Measurements from ENCODE around the gene ITPR3. TPM values are rescaled to one million over a fixed set of nuclear protein-coding genes. Genes with fewer than 3 reads are reported as not detected.

The ITPR3 gene
- total and polyA plus RNA-seq, 2 of the 13 experiments (the other 11 are each of a cell fraction or from before 2014, with no cell fraction given), result 3.8 to 21.4 TPM

GRCh38 chr6:33641144-33641543, 20.0 kb downstream of the ITPR3 start:
- Histone ChIP-seq H3K4me1 (ENCODE audit: insufficient read depth, low read length) (peaks cover 9% of the 10 kb centered on the region; the same call in 1 of the 2 replicates), H3K9ac (ENCODE audit: insufficient read depth, low read depth, low read length) (no peak overlapping the region), H3K79me2 (ENCODE audit: insufficient read depth, low read length) (no peaks in the 10 kb centered on the region), H2AFZ (ENCODE audit: low read length) (no peak overlapping the region), H3K4me2 (ENCODE audit: low read depth, low read length) (no peak overlapping the region), H3K36me3 (replicated peaks in 1 of 2; ENCODE audit: control insufficient read depth in 1 of 2, insufficient read depth in 2 of 2, low read length in 2 of 2) (peaks cover 3 to 5% of the 10 kb centered on the region in 2 experiments; a peak in 1 of 5 replicates), H4K20me1 (ENCODE audit: insufficient read depth, low read length) (no peaks in the 10 kb centered on the region), H3K27me3 (ENCODE audit: control insufficient read depth in 1 of 2, insufficient read depth in 2 of 2, low read length in 2 of 2) (no peaks in the 10 kb centered on the region), H3K4me3 (replicated peaks in 1 of 3; ENCODE audit: insufficient read depth in 1 of 3, low read depth in 2 of 3, low read length in 3 of 3) (no peak overlapping the region), H3K9me3 (ENCODE audit: low read length) (no peaks in the 10 kb centered on the region), H3K27ac (ENCODE audit: extremely low read length, insufficient read depth, low read length) (no peak overlapping the region)
- no peak for FAIRE-seq
- TF ChIP-seq SMAD3 (CRISPR knock-in tag; IDR thresholded peaks at IDR 0.05) (no peak), ARID2 (CRISPR knock-in tag; IDR thresholded peaks at IDR 0.05; ENCODE audit: borderline replicate concordance) (no peak), RFX1 (IDR thresholded peaks at IDR 0.05) (no peak), FOXO1 (CRISPR knock-in tag; IDR thresholded peaks at IDR 0.05) (no peak), ZSCAN20 (CRISPR knock-in tag; IDR thresholded peaks at IDR 0.05; ENCODE audit: borderline replicate concordance) (no peak), TCF7L2 (IDR thresholded peaks at IDR 0.05; ENCODE audit: low read depth, low read length) (no peak), ZNF136 (CRISPR knock-in tag; IDR thresholded peaks at IDR 0.05; ENCODE audit: low read depth) (no peak), KAT2B (IDR thresholded peaks at IDR 0.05; ENCODE audit: borderline replicate concordance, low read depth, low read length) (no peak), THAP11 (CRISPR knock-in tag; IDR thresholded peaks at IDR 0.05) (no peak), ZNF510 (CRISPR knock-in tag; IDR thresholded peaks at IDR 0.05; ENCODE audit: low read depth) (no peak), PAWR (CRISPR knock-in tag; IDR thresholded peaks at IDR 0.05; ENCODE audit: borderline replicate concordance) (no peak), POLR2G (IDR thresholded peaks at IDR 0.05; ENCODE audit: low read depth, low read length) (no peak), CERS6 (CRISPR knock-in tag; IDR thresholded peaks at IDR 0.05) (no peak), ATF5 (CRISPR knock-in tag; IDR thresholded peaks at IDR 0.05; ENCODE audit: low read depth) (no peak)
- no peak for DNase-seq (ENCODE audit: low spot score)
- ATAC-seq, result no peak
- ChIA-PET CTCF (ENCODE audit: low intra/inter-chr PET ratio, low total read pairs) (no interaction called here), POLR2A (no interaction called here)
- WGBS (ENCODE audit: low lambda C conversion rate), result 89% methylated on average over 15 of the region's 15 CpGs
- in situ Hi-C loops (cut with HindIII; ENCODE audit: extremely low pct_ligation_motif_present, low pct_unique_long_range_greater_than_20kb), result no loop called here
- intact Hi-C loops (cut with micrococcal nuclease; ENCODE audit: unreplicated experiment), result no loop called here
- no TSS peak for BruUV-seq (replicated peaks)

All from HepG2 (cell line).